Spleen (tissue), 11 donors: Measurements from ENCODE around the gene ZCCHC3. TPM values are rescaled to one million over a fixed set of nuclear protein-coding genes. Genes with fewer than 3 reads are reported as not detected.
"Not testable (repeated sequence)": the region's sequence is repeated elsewhere in the genome, so short reads cannot be mapped to it uniquely, and the experiment has no call there.

ENCODE experiments used
- DNase-seq: peaks from one replicate; pipeline ENCODE4 v3.0.0-alpha.2; 2020
- H3K27ac ChIP-seq, 8 donors: fragments of 200-600 bp; sonication (generic) in 7 of 8; 1 replicate in 4 of 8; 2 replicates in 4 of 8; pipeline versions ENCODE4 v1.5.0 to v1.8.0; 2016 to 2021; ENCODE audit warnings: inconsistent platforms in 4 of 8, mild to moderate bottlenecking in 4 of 8, moderate library complexity in 1 of 8
- H3K27me3 ChIP-seq, 7 donors: fragments of 200-600 bp; sonication (generic) in 6 of 7; replicated peaks in 1 of 7; 1 replicate in 4 of 7; 2 replicates in 3 of 7; pipeline versions ENCODE4 v1.5.0 to v1.8.0; 2016 to 2021; ENCODE audit warnings: inconsistent platforms in 3 of 7, mild to moderate bottlenecking in 1 of 7
- H3K36me3 ChIP-seq, 6 donors: fragments of 200-600 bp; sonication (generic) in 5 of 6; 1 replicate in 4 of 6; 2 replicates in 2 of 6; pipeline versions ENCODE4 v1.5.0 to v1.8.0; 2016 to 2021; ENCODE audit warnings: inconsistent platforms in 2 of 6
- H3K4me1 ChIP-seq, 6 donors: fragments of 200-600 bp; sonication (generic) in 5 of 6; 1 replicate in 3 of 6; 2 replicates in 3 of 6; pipeline versions ENCODE4 v1.5.0 to v1.8.0; 2016 to 2021; ENCODE audit warnings: inconsistent platforms in 3 of 6
- H3K4me3 ChIP-seq, 8 donors: fragments of 200-600 bp; sonication (generic) in 7 of 8; 1 replicate in 4 of 8; 2 replicates in 4 of 8; pipeline versions ENCODE4 v1.5.0 to v1.8.0; 2016 to 2021; ENCODE audit warnings: inconsistent platforms in 4 of 8, mild to moderate bottlenecking in 4 of 8, moderate library complexity in 2 of 8
- H3K9me3 ChIP-seq, 8 donors: fragments of 200-600 bp; sonication (generic) in 7 of 8; 1 replicate in 4 of 8; 2 replicates in 4 of 8; pipeline versions ENCODE4 v1.5.0 to v1.8.0; 2016 to 2021; ENCODE audit warnings: inconsistent platforms in 4 of 8
- POLR2A ChIP-seq, 3 donors: fragments of 450-650 bp; IDR thresholded peaks; one replicate each; pipeline ENCODE4 v1.5.1; 2017; ENCODE audit warnings: antibody characterized with exemption in 3 of 3, mild to moderate bottlenecking in 1 of 3
- POLR2AphosphoS5 ChIP-seq, 3 donors: sonication (generic); formaldehyde crosslinking; IDR thresholded peaks; one replicate each; pipeline ENCODE4 v1.5.1; 2017; ENCODE audit warnings: antibody characterized with exemption in 3 of 3
- WGBS, 5 donors: extraction: QIAGEN DNeasy Blood & Tissue Kit in 3 of 5; methylation state at CpG; one replicate each; pipeline versions ENCODE4 v1.1.5 to v1.1.7; 2013 to 2018; 5-methylcytosine and 5-hydroxymethylcytosine counted together
- intact Hi-C: fragments of 100-400 bp; cut with DNase I; formaldehyde crosslinking; loops from one replicate; pipeline ENCODE4 v1.15.0; 2023; ENCODE audit warnings: low total_unique reads
- polyA plus RNA-seq, 3 donors: library from polyadenylated mRNA; stranded (reverse); fragments of 200-250 nt; gene quantifications; one replicate each; pipeline ENCODE4 v1.2.1, GENCODE V29; 2013
- total RNA-seq, 7 donors: library from RNA; depleted of rRNA in 3 of 7; stranded (reverse); fragments of >200 nt in 3 of 7; fragmentation: NEBNext Ultra II Directional in 4 of 7; extraction: Animal tissue kit (Norgen Biotek cat#: 25700) in 4 of 7; gene quantifications; one replicate each; pipeline versions ENCODE4 v1.1.0 to v1.2.1, GENCODE V29; 2016 to 2021
- TF ChIP-seq, protein P1 (sequence below), 11 experiments: fragments of 200-600 bp in 7 of 11; fragments of 450-650 bp in 4 of 11; sonication (generic) in 4 of 11; IDR thresholded peaks in 8 of 11; conservative IDR thresholded peaks in 3 of 11; 1 replicate in 7 of 11; 2 replicates in 4 of 11; pipeline versions ENCODE4 v1.4.0 to v1.8.0; 2016 to 2021; ENCODE audit warnings: antibody characterized with exemption in 11 of 11, inconsistent platforms in 4 of 11, mild to moderate bottlenecking in 1 of 11
- donor health status: healthy with polysubstance abuse.
- donor health status: DM: no; HTN: no; CAD: no; lungs with moderate emphysema.
- donor health status: DM: no; HTN: no; CAD: no.
- donor health status: Bipolar disorder and iron deficiency.
- donor health status: healthy.
- donor health status: DM: no; HTN: no; CAD: no.
- donor health status: DM: yes; HTN: yes; CAD: no.

Gene ZCCHC3
- total and polyA plus RNA-seq, 10 donors, result 17.4 to 26.6 (median 23.0) TPM

DNA sequence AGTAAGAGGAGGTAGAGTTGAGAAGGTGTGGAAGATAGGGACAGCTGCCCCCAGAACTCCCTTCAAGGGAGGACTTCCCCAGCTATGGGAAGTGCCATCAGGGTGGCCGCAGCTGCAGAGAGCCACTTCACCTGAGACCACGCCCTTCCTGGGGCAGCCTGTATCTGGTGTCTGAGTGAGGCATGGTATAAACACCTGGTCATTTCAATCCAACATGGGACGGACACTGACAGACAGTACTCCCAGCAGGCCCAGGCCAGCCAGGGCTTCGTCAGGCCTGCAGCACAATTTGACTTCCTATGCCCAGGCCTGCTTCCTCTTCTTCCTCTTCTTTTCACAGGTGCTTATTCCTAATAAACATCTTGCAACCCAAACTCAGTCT, 32.5 kb downstream of the ZCCHC3 start:
- no peaks in the 10 kb centered on the region for H3K9me3 ChIP-seq
- DNase-seq, result no peak
- H3K4me3 ChIP-seq, result no peak overlapping the region
- H3K36me3 ChIP-seq, result no peaks in the 10 kb centered on the region
- WGBS, 5 donors, result 56 to 72% (median 69%) methylated on average over 4 of the region's 4 CpGs
- TF ChIP-seq POLR2AphosphoS5 (IDR thresholded peaks at IDR 0.05) (no peak), POLR2A (IDR thresholded peaks at IDR 0.05) (no peak)
- TF ChIP-seq, protein P1, sequence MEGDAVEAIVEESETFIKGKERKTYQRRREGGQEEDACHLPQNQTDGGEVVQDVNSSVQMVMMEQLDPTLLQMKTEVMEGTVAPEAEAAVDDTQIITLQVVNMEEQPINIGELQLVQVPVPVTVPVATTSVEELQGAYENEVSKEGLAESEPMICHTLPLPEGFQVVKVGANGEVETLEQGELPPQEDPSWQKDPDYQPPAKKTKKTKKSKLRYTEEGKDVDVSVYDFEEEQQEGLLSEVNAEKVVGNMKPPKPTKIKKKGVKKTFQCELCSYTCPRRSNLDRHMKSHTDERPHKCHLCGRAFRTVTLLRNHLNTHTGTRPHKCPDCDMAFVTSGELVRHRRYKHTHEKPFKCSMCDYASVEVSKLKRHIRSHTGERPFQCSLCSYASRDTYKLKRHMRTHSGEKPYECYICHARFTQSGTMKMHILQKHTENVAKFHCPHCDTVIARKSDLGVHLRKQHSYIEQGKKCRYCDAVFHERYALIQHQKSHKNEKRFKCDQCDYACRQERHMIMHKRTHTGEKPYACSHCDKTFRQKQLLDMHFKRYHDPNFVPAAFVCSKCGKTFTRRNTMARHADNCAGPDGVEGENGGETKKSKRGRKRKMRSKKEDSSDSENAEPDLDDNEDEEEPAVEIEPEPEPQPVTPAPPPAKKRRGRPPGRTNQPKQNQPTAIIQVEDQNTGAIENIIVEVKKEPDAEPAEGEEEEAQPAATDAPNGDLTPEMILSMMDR (IDR thresholded peaks at IDR 0.05 in 8 of 11, conservative IDR thresholded peaks at IDR 0.05 in 3 of 11), result no peak
- peaks cover 13 to 53% (median 46%) of the 10 kb centered on the region in 6 donors for H3K4me1 ChIP-seq
- H3K27me3 ChIP-seq, result peaks cover 0 to 14% (median 0%) of the 10 kb centered on the region in 7 donors
- H3K27ac ChIP-seq, result peak overlapping the region in 2 of 8 donors; percentile 94
- intact Hi-C loops, result loop anchor here (5.0 kb wide), 2 partner anchors 43 to 123 kb away; no protein-coding TSS in a partner anchor

DNA sequence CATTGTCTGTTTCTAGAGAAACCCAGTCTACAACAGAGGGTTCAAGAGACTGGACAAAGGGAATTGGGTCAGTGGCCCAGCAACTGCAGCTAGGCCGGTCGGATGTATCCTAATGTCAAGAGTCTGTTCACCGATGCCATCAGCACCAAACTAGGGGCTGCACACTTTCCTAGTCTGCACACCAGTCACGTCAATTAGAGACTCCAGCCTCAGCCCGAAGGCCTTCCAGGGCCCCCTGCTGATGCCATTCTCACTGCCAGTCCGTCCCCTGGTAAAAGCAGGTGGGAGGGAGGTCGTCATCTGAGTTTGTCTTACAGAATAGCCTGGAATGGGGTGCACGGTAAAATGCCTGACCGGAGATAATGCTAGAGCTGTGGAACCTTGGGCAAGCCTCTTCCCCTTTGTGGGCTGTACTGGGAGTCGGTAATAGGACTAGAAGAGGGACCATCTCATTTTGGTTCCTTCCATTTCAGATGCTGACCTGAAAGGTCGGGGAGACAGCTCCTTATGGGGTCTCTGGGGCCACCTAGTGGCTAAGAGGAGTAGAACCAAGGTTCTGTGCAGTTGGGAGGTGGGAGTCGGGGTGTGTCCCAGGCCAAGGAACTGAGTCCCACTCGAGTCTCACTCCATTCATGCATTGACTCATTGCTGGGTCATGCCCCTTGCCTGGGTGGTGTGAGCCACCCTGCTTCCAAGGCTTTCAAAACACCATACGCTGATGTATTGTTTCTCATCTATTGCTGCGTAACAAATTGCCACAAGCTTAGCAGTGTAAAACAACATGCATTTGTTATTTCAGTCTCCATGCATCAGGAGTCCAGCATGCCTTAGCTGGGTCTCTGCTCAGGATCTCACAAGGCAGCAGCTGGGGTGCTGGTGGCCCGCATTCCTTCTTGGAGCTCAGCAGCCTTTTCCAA, 33.1 kb downstream of the ZCCHC3 start:
- peak; percentile 79 for DNase-seq
- peak in 2 of 3 donors; percentile 16 to 31 for TF ChIP-seq POLR2AphosphoS5 (IDR thresholded peaks at IDR 0.05)
- TF ChIP-seq, protein P1 (IDR thresholded peaks at IDR 0.05 in 8 of 11, conservative IDR thresholded peaks at IDR 0.05 in 3 of 11), result peak; percentile 74 to 92 (median 86)
- TF ChIP-seq POLR2A (IDR thresholded peaks at IDR 0.05), result no peak
- intact Hi-C loops, result no loop called here
- Histone ChIP-seq H3K4me1 (peaks cover 13 to 52% (median 45%) of the 10 kb centered on the region in 6 donors), H3K4me3 (no peak overlapping the region), H3K36me3 (no peaks in the 10 kb centered on the region), H3K27me3 (peaks cover 0 to 14% (median 0%) of the 10 kb centered on the region in 7 donors), H3K9me3 (no peaks in the 10 kb centered on the region), H3K27ac (peak overlapping the region in 2 of 8 donors; percentile 94)
- WGBS, 5 donors, result 49 to 55% (median 54%) methylated on average over 16 of the region's 16 CpGs

DNA sequence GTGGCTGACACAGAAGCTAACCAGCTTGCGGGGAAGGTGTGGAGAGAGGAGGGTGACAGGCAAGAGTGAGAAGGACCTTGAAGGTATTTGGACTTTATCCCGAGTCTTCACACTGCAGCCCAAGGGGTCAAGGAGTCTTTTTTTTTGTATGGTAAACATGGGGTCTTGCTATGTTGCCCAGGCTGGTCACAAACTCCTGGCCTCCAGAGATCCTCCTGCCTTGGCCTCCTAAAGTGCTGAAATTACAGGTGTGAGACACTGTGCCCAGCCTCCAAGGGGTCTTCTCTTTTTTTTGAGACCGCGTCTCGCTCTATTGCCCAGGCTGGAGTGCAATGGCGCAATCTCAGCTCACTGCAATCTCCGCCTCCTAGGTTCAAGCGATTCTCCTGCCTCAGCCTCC, 37.2 kb downstream of the ZCCHC3 start:
- no peaks in the 10 kb centered on the region for H3K36me3 ChIP-seq
- peaks cover 8 to 14% (median 11%) of the 10 kb centered on the region in 6 donors for H3K4me1 ChIP-seq
- no peak for DNase-seq
- no peak overlapping the region for H3K4me3 ChIP-seq
- no peaks in the 10 kb centered on the region for H3K27me3 ChIP-seq
- H3K9me3 ChIP-seq, result no peaks in the 10 kb centered on the region
- no peak overlapping the region for H3K27ac ChIP-seq
- intact Hi-C loops, result no loop called here
- WGBS, 5 donors, result 89 to 97% (median 93%) methylated on average over 8 of the region's 8 CpGs
- TF ChIP-seq POLR2A (IDR thresholded peaks at IDR 0.05) (no peak), POLR2AphosphoS5 (IDR thresholded peaks at IDR 0.05) (no peak)
- TF ChIP-seq, protein P1 (IDR thresholded peaks at IDR 0.05 in 8 of 11, conservative IDR thresholded peaks at IDR 0.05 in 3 of 11), result no peak

DNA sequence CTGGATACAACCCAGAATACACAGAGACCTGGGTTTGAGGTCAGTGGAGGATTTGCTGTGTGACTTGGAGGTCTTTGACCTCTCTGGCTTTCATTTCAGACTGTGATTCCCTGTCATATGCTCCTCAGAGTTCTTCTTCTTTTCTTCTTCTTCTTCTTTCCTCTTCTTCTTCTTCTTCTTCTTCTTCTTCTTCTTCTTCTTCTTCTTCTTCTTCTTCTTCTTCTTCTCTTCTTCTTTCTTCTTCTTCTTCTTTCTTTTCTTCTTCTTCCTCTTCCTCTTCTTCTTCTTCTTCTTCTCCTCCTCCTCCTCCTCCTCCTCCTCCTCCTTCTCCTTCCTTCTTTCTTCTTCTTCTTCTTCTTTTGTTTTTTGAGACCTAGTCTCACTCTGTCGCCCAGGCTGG, 38.7 kb downstream of the ZCCHC3 start:
- intact Hi-C loops, H3K4me1 ChIP-seq, H3K27ac ChIP-seq, DNase-seq, H3K36me3 ChIP-seq, H3K9me3 ChIP-seq, H3K27me3 ChIP-seq, H3K4me3 ChIP-seq: not testable (repeated sequence)
- WGBS, 5 donors, result 76 to 100% (median 86%) methylated on average over 1 of the region's 1 CpG
